Heart right ventricle (tissue), 16 donors: ENCODE data around the gene EXOC2. TPM values are rescaled to one million over a fixed set of nuclear protein-coding genes. Genes with fewer than 3 reads are reported as not detected.

Source experiments
- ATAC-seq, 8 donors: fragments of 200-7000 bp; cut with Tn5 transposase; one replicate each; pipeline ENCODE4 v1.9.1; 2020; ENCODE audit warnings: mild to moderate bottlenecking in 8 of 8, moderate library complexity in 8 of 8, moderate number of reproducible peaks in 1 of 8
- DNase-seq, 2 donors: peaks; one replicate each; pipeline ENCODE4 v3.0.0-alpha.2; 2020
- H3K27ac ChIP-seq, 10 donors: fragments of 200-600 bp; sonication (generic) in 2 of 10; one replicate each; pipeline versions ENCODE4 v1.5.0 to v1.8.0; 2020 to 2022; ENCODE audit warnings: mild to moderate bottlenecking in 3 of 10
- H3K27me3 ChIP-seq, 7 donors: fragments of 200-600 bp; one replicate each; pipeline ENCODE4 v1.8.0; 2021 to 2022; ENCODE audit warnings: mild to moderate bottlenecking in 2 of 7
- H3K36me3 ChIP-seq, 9 donors: fragments of 200-600 bp; sonication (generic) in 1 of 9; one replicate each; pipeline versions ENCODE4 v1.5.0 to v1.8.0; 2020 to 2022; ENCODE audit warnings: mild to moderate bottlenecking in 2 of 9
- H3K4me1 ChIP-seq, 9 donors: fragments of 200-600 bp; sonication (generic) in 1 of 9; one replicate each; pipeline versions ENCODE4 v1.5.0 to v1.8.0; 2020 to 2022; ENCODE audit warnings: mild to moderate bottlenecking in 4 of 9
- H3K4me3 ChIP-seq, 10 donors: fragments of 200-600 bp; sonication (generic) in 2 of 10; one replicate each; pipeline versions ENCODE4 v1.5.0 to v1.8.0; 2020 to 2022; ENCODE audit warnings: mild to moderate bottlenecking in 7 of 10, moderate library complexity in 2 of 10
- H3K9me3 ChIP-seq, 11 donors: fragments of 200-600 bp in 10 of 11; sonication (generic) in 2 of 11; one replicate each; pipeline versions ENCODE4 v1.5.0 to v1.8.0; 2013 to 2022; ENCODE audit warnings: mild to moderate bottlenecking in 2 of 11, control low read depth in 1 of 11, moderate library complexity in 1 of 11
- CTCF ChIP-seq, 9 donors: fragments of 200-600 bp; sonication (generic) in 2 of 9; IDR thresholded peaks; one replicate each; pipeline versions ENCODE4 v1.5.0 to v1.8.0; 2021 to 2022; ENCODE audit warnings: antibody characterized with exemption in 9 of 9, mild to moderate bottlenecking in 5 of 9, moderate library complexity in 1 of 9
- WGBS, 2 donors: extraction: QIAGEN DNeasy Blood & Tissue Kit; methylation state at CpG; one replicate each; pipeline ENCODE4 v1.1.7; 2013; ENCODE audit warnings: inconsistent platforms in 1 of 2; 5-methylcytosine and 5-hydroxymethylcytosine counted together
- intact Hi-C, 10 donors: fragments of 100-400 bp; cut with DNase I; formaldehyde crosslinking; loops; one replicate each; pipeline versions ENCODE4 v1.11.1 to v1.14.2; 2022
- polyA plus RNA-seq, 2 donors: library from polyadenylated mRNA; stranded (reverse); fragments of 200-250 nt; gene quantifications; one replicate each; pipeline ENCODE4 v1.2.3, GENCODE V29; 2013
- total RNA-seq, 10 donors: library from RNA; stranded (reverse); fragmentation: NEBNext Ultra II Directional in 3 of 10; extraction: Animal tissue kit (Norgen Biotek cat#: 25700) in 3 of 10; gene quantifications; one replicate each; pipeline versions ENCODE4 v1.2.1 to v1.2.4, GENCODE V29; 2021 to 2023
- donor health status: Arrhythmogenic right ventricular cardiomyopathy.
- donor health status: ischemic (EF 13 %, LVEDD 7.1; RV severe dilation, severe dysfunction).
- donor health status: healthy with polysubstance abuse.
- donor health status: DM: no; HTN: yes; CAD: no.
- donor health status: DM: no; HTN: no; CAD: no.
- donor health status: ischemic (EF 25% LVEDD 6.9; RV normal size, moderate dysfunction).
- donor health status: ischemic (EF 25% LVEDD 5.7; RV mildly dilated, moderate dysfunction).
- donor health status: healthy.
- donor health status: DM: yes; HTN: yes; CAD: no.
- donor health status: Ischemic cardiomyopathy.
- donor health status: ischemic (EF 35%, LVEDD 5.7; RV mildly dilated, moderate dysfunction).
- donor health status: nonischemic (EF 11% LVEDD 7.7; RV severe dilation, severe dysfunction).
- donor health status: DM: yes; HTN: yes; CAD: no.
- donor health status: PGD.
- donor health status: ischemic (EF 29% LVEDD 5.4; RV normal size, mild dysfunction).
- donor health status: nonischemic (EF 23%, LVEDD 6.1; RV moderate dilation, normal function).

The EXOC2 gene
- total and polyA plus RNA-seq, 12 donors = 4.0 to 18.4 (median 12.9) TPM

DNA sequence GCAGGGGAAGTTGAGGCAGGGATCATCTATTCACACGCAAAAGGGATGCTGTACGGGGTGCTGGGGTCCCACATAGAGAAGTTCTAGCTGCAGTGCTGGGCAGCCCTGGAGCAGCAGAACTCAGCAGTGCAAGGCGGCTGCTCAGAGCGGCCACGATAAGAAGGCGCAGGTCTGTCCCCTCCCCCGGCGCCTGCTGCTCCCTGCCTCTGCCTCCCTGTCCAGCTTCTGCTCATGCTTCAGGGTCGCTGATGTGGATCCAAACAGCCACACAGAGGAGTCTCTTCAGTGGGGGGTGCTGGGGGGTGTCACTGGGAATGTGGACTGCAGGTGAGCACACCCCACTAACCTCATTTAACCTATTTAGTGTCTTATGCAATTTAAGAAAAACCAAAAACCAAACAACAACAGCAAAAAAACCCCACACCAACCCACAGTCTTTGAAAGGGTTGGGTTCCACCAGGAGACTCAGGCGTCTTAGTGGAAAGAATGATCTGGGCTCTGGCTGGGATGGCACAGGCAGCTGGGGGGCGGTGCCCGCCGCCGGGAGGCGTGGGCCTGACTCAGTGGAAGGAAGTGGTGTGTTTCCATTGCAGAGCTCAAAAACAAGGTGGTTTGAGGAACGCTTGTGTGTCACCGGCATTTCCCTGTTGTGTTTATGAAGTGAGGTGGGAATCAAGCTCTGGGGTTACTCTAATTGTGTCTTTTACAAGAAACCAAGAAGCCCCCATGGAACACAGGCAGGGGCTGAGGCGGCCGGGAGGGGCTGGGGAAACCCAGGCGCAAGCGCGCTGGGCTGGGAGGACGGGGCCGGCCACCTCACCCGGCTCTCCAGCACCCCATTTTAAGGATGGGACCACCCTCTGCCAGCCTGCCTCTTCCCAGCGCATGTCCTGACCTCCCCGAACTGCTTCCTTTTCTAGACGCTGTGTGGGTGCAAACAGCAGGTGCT lies 246.2 kb downstream of the EXOC2 start:
- DNase-seq (no peak), ATAC-seq (no peak)
- peak overlapping the region in 1 of 10 donors; percentile 53 for H3K27ac ChIP-seq
- TF ChIP-seq CTCF (IDR thresholded peaks at IDR 0.05) = no peak
- peak overlapping the region in 1 of 10 donors; percentile 18 for H3K4me3 ChIP-seq
- intact Hi-C loops = no loop called here
- H3K36me3 ChIP-seq = no peaks in the 10 kb centered on the region
- no peaks in the 10 kb centered on the region for H3K4me1 ChIP-seq
- H3K9me3 ChIP-seq = no peaks in the 10 kb centered on the region
- peaks cover 0 to 8% (median 3%) of the 10 kb centered on the region in 7 donors for H3K27me3 ChIP-seq
- WGBS, 2 donors = 80 to 83% methylated on average over 28 of the region's 28 CpGs

DNA sequence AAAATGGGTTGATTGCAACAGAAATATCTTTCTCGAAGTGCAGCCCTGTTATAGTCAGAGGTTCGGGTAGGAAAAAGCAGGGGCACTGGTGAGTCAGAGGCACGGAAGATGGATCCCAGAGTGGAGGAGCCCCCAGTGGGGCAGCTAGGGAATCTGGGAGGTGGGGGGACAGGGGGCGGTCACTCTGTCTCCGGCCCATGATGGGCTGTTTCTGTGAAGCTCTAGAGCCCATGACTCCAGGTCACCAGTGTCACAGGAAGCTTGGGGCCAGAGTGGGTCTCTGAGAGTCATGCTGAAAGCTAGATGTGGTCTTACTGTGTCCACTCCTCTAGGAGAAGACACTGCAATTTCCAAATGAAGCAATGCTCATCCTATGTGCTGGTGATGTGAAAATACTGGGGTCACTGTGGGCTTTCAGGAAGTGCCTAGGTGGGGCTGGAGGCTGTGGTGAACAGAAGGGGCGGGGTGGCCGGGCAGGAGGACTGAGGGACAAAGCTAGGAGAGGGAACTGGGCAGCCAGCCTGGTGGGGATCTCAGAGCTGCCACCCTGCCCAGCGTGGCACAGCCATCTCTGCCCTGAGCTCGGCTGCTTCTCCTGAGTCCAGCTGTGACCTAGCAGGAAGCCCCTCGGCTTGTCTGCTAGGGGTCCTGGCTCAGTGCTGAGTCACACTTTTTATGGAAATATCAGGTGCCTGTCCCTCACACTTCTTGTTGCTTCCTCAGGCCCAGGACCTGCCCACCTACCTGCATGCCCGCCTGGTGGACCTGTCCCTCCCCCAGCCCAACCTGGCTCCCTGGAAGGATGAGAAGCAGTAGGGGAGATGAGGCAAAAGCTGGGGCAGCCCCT lies 247.1 kb downstream of the EXOC2 start:
- WGBS, 2 donors = 79 to 81% methylated on average over 11 of the region's 11 CpGs
- intact Hi-C loops = no loop called here
- Histone ChIP-seq H3K9me3 (no peaks in the 10 kb centered on the region), H3K27ac (no peak overlapping the region), H3K4me3 (no peak overlapping the region), H3K4me1 (no peaks in the 10 kb centered on the region), H3K27me3 (peaks cover 0 to 8% (median 0%) of the 10 kb centered on the region in 7 donors), H3K36me3 (no peaks in the 10 kb centered on the region)
- DNase-seq (no peak), ATAC-seq (no peak)
- TF ChIP-seq CTCF (IDR thresholded peaks at IDR 0.05) = no peak

- DNase-seq (no peak), ATAC-seq (no peak)
- 81 to 82% methylated on average over 18 of the region's 18 CpGs for WGBS, 2 donors
- intact Hi-C loops = no loop called here
- peaks cover 0 to under 1% (median 0%) of the 10 kb centered on the region in 9 donors for H3K4me1 ChIP-seq
- no peak overlapping the region for H3K27ac ChIP-seq
- H3K9me3 ChIP-seq = no peaks in the 10 kb centered on the region
- H3K36me3 ChIP-seq = no peaks in the 10 kb centered on the region
- no peak for TF ChIP-seq CTCF (IDR thresholded peaks at IDR 0.05)
- peaks cover 0 to 8% (median 0%) of the 10 kb centered on the region in 7 donors for H3K27me3 ChIP-seq
- H3K4me3 ChIP-seq = no peak overlapping the region
Observed at GRCh38 chr6:444653-445275, 248.2 kb downstream of the EXOC2 start.

- no peak overlapping the region for H3K27ac ChIP-seq
- H3K4me1 ChIP-seq = peaks cover 0 to 6% (median 0%) of the 10 kb centered on the region in 9 donors
- H3K36me3 ChIP-seq = no peaks in the 10 kb centered on the region
- WGBS, 2 donors = 84 to 88% methylated on average over 19 of the region's 19 CpGs
- H3K4me3 ChIP-seq = no peak overlapping the region
- ATAC-seq = no peak
- no peaks in the 10 kb centered on the region for H3K9me3 ChIP-seq
- DNase-seq = no peak
- intact Hi-C loops = no loop called here
- TF ChIP-seq CTCF (IDR thresholded peaks at IDR 0.05) = no peak
- peaks cover 0 to 8% (median 0%) of the 10 kb centered on the region in 7 donors for H3K27me3 ChIP-seq
Observed at GRCh38 chr6:443621-444159, 249.2 kb downstream of the EXOC2 start.
